CD14-positive monocyte (primary cell): ENCODE data around the gene TTLL11. TPM values are rescaled to one million over a fixed set of nuclear protein-coding genes. Genes with fewer than 3 reads are reported as not detected.
"Not testable (repeated sequence)": the region's sequence is repeated elsewhere in the genome, so short reads cannot be mapped to it uniquely, and the experiment has no call there.

ENCODE experiments used
- DNase-seq, 3 donors: peaks; one replicate each; pipeline ENCODE4 v3.0.0-alpha.2; 2011 to 2022
- H2AFZ ChIP-seq: 2 replicates; pipeline ENCODE4 v1.6.0; 2012; ENCODE audit warnings: mild to moderate bottlenecking, low read depth, low read length, inconsistent platforms; ENCODE audit not compliant: insufficient read depth, poor library complexity, severe bottlenecking
- H3K27ac ChIP-seq, 2 donors: 1 replicate in 1 of 2; 2 replicates in 1 of 2; pipeline ENCODE4 v1.5.1; 2012 to 2013; ENCODE audit warnings: low read length in 2 of 2, control low read depth in 1 of 2, inconsistent platforms in 1 of 2, low read depth in 1 of 2, mild to moderate bottlenecking in 1 of 2
- H3K27me3 ChIP-seq, 2 donors: one replicate each; pipeline versions ENCODE4 v1.6.0 to v1.6.1; 2011 to 2013; ENCODE audit warnings: low read length in 2 of 2; ENCODE audit not compliant: control insufficient read depth in 2 of 2, insufficient read depth in 2 of 2
- H3K36me3 ChIP-seq, 2 donors: replicated peaks in 1 of 2; 1 replicate in 1 of 2; 2 replicates in 1 of 2; pipeline versions ENCODE4 v1.5.1 to v1.6.1; 2012 to 2013; ENCODE audit warnings: low read length in 2 of 2, control low read depth in 1 of 2, inconsistent platforms in 1 of 2, mild to moderate bottlenecking in 1 of 2; ENCODE audit not compliant: insufficient read depth in 2 of 2, control insufficient read depth in 1 of 2
- H3K4me1 ChIP-seq, 2 donors: 1 replicate in 1 of 2; 2 replicates in 1 of 2; pipeline versions ENCODE4 v1.5.1 to v1.6.1; 2012 to 2013; ENCODE audit warnings: low read length in 2 of 2, control low read depth in 1 of 2, inconsistent platforms in 1 of 2, mild to moderate bottlenecking in 1 of 2, moderate library complexity in 1 of 2; ENCODE audit not compliant: insufficient read depth in 2 of 2, control insufficient read depth in 1 of 2
- H3K4me2 ChIP-seq: replicated peaks from 2 replicates; pipeline ENCODE3; 2012; ENCODE audit warnings: low read length, moderate library complexity, mild to moderate bottlenecking; ENCODE audit not compliant: poor library complexity, severe bottlenecking; ENCODE audit errors: extremely low read depth
- H3K4me3 ChIP-seq, 3 experiments: fragments of 200-600 bp in 1 of 3; sonication (generic) in 1 of 3; replicated peaks in 1 of 3; 1 replicate in 2 of 3; 2 replicates in 1 of 3; pipeline ENCODE4 v1.5.1; 2011 to 2013; ENCODE audit warnings: low read length in 3 of 3, mild to moderate bottlenecking in 3 of 3, control low read depth in 2 of 3, low read depth in 2 of 3, inconsistent platforms in 1 of 3, moderate library complexity in 1 of 3
- H3K79me2 ChIP-seq: 2 replicates; pipeline ENCODE4 v1.6.0; 2012; ENCODE audit warnings: mild to moderate bottlenecking, control low read depth, inconsistent platforms, low read length, moderate library complexity; ENCODE audit not compliant: insufficient read depth
- H3K9ac ChIP-seq: 2 replicates; pipeline ENCODE4 v1.6.0; 2017; ENCODE audit warnings: low read length, mild to moderate bottlenecking; ENCODE audit not compliant: insufficient read depth, poor library complexity, severe bottlenecking
- H3K9me3 ChIP-seq, 2 donors: replicated peaks in 1 of 2; 1 replicate in 1 of 2; 2 replicates in 1 of 2; pipeline versions ENCODE4 v1.5.1 to v1.6.1; 2012 to 2013; ENCODE audit warnings: low read length in 2 of 2, control low read depth in 1 of 2; ENCODE audit not compliant: control insufficient read depth in 1 of 2, insufficient read depth in 1 of 2
- H4K20me1 ChIP-seq: 2 replicates; pipeline ENCODE4 v1.6.0; 2012; ENCODE audit warnings: mild to moderate bottlenecking, low read length, control low read depth, moderate library complexity; ENCODE audit not compliant: insufficient read depth
- H3K27ac Mint-ChIP-seq, 7 donors: one replicate each; pipeline ENCODE4 v1.8.0; 2020; ENCODE audit warnings: mild to moderate bottlenecking in 7 of 7, mixed read lengths in 7 of 7, moderate library complexity in 6 of 7, inconsistent platforms in 2 of 7
- H3K27me3 Mint-ChIP-seq, 3 donors: one replicate each; pipeline ENCODE4 v1.8.0; 2021 to 2022; ENCODE audit warnings: low read depth in 3 of 3, mild to moderate bottlenecking in 3 of 3, mixed read lengths in 3 of 3, moderate library complexity in 3 of 3, inconsistent platforms in 1 of 3
- H3K36me3 Mint-ChIP-seq, 2 donors: one replicate each; pipeline ENCODE4 v1.8.0; 2020; ENCODE audit warnings: mixed read lengths in 2 of 2, inconsistent platforms in 1 of 2, mild to moderate bottlenecking in 1 of 2
- H3K4me1 Mint-ChIP-seq: one replicate; pipeline ENCODE4 v1.8.0; 2020; ENCODE audit warnings: mild to moderate bottlenecking, mixed read lengths
- H3K4me3 Mint-ChIP-seq, 2 donors: one replicate each; pipeline ENCODE4 v1.8.0; 2020; ENCODE audit warnings: mild to moderate bottlenecking in 2 of 2, mixed read lengths in 2 of 2, moderate library complexity in 1 of 2
- H3K9me3 Mint-ChIP-seq, 7 donors: one replicate each; pipeline ENCODE4 v1.8.0; 2020 to 2022; ENCODE audit warnings: mixed read lengths in 7 of 7, mild to moderate bottlenecking in 6 of 7, moderate library complexity in 6 of 7, inconsistent platforms in 2 of 7
- CTCF ChIP-seq: fragments of 200-600 bp; IDR thresholded peaks from one replicate; pipeline ENCODE4 v1.8.0; 2022; ENCODE audit warnings: antibody characterized with exemption, mild to moderate bottlenecking
- WGBS: methylation state at CpG from one replicate; pipeline ENCODE4 v1.1.5; 2013; ENCODE audit warnings: missing lambda C conversion rate; ENCODE audit not compliant: insufficient coverage; 5-methylcytosine and 5-hydroxymethylcytosine counted together
- intact Hi-C, 2 donors: fragments of 100-400 bp; cut with micrococcal nuclease; formaldehyde crosslinking; loops; one replicate each; pipeline versions ENCODE4 v1.15.0 to v1.15.1; 2023
- polyA plus RNA-seq, 3 donors: library from polyadenylated mRNA; depleted of rRNA in 1 of 3; unstranded in 2 of 3; stranded (reverse) in 1 of 3; fragments of 300-500 nt in 2 of 3; fragments of >200 nt in 1 of 3; fragmentation: Illumina TruSeq in 2 of 3; gene quantifications; 1 replicate in 2 of 3; 2 replicates in 1 of 3; pipeline ENCODE4 v1.2.3, GENCODE V29; 2012 to 2021

Gene TTLL11
- polyA plus RNA-seq, 3 donors = 2.9 to 3.5 (median 3.1) TPM

GRCh38 chr9:122001491-122002201, 91.5 kb downstream of the TTLL11 start:
- DNase-seq = no peak
- H3K27ac ChIP-seq = no peak overlapping the region
- no peaks in the 10 kb centered on the region for H3K27me3 ChIP-seq
- H4K20me1 ChIP-seq = no peaks in the 10 kb centered on the region
- Mint-ChIP-seq H3K36me3 (no peaks in the 10 kb centered on the region), H3K9me3 (no peaks in the 10 kb centered on the region), H3K27me3 (peaks cover 0 to 2% (median 0%) of the 10 kb centered on the region in 3 donors), H3K4me3 (no peak overlapping the region), H3K4me1 (peaks cover 3% of the 10 kb centered on the region), H3K27ac (peak overlapping the region in 1 of 7 donors; percentile 10)
- H3K4me3 ChIP-seq = no peak overlapping the region
- no peaks in the 10 kb centered on the region for H3K36me3 ChIP-seq
- H2AFZ ChIP-seq = no peak overlapping the region
- H3K4me2 ChIP-seq = no peak overlapping the region
- H3K9ac ChIP-seq = no peak overlapping the region
- no peaks in the 10 kb centered on the region for H3K4me1 ChIP-seq
- no peak for TF ChIP-seq CTCF
- no peaks in the 10 kb centered on the region for H3K79me2 ChIP-seq
- 87% methylated on average over 5 of the region's 9 CpGs for WGBS
- H3K9me3 ChIP-seq = no peaks in the 10 kb centered on the region
- intact Hi-C loops = no loop called here

GRCh38 chr9:122000526-122000925, 92.6 kb downstream of the TTLL11 start:
- no CpG with 5 or more reads among the region's 6 CpGs for WGBS
- H3K4me2 ChIP-seq, H4K20me1 ChIP-seq, H2AFZ ChIP-seq, H3K9me3 Mint-ChIP-seq, H3K4me1 ChIP-seq, H3K27me3 Mint-ChIP-seq, H3K27ac ChIP-seq, H3K79me2 ChIP-seq, H3K4me3 ChIP-seq, H3K4me1 Mint-ChIP-seq, H3K4me3 Mint-ChIP-seq, H3K9ac ChIP-seq, H3K36me3 Mint-ChIP-seq, H3K9me3 ChIP-seq, H3K27ac Mint-ChIP-seq, DNase-seq, H3K36me3 ChIP-seq, H3K27me3 ChIP-seq, intact Hi-C loops: not testable (repeated sequence)
